SIG-M5 treated with dmso at 0.1 percent for 504 hours (cell line): ENCODE data around the gene BOK.
"Not testable (repeated sequence)": the region's sequence is repeated elsewhere in the genome, so short reads cannot be mapped to it uniquely, and the experiment has no call there.

ENCODE experiments used
- DNase-seq: peaks from one replicate; lab custom pipeline; 2025; ENCODE audit not compliant: unreplicated experiment; lab: John Stamatoyannopoulos, UW

BOK gene

GRCh38 chr2:241558532-241559322, at the start of gene BOK:
BOK (plus strand) TSS chr2:241558745; CDS start chr2:241559484, 739 bp downstream.
- DNase-seq = no peak

GRCh38 chr2:241509155-241509784, 49.3 kb upstream of the BOK start:
- no peak for DNase-seq

GRCh38 chr2:241511091-241511741, 47.3 kb upstream of the BOK start:
- no peak for DNase-seq

- no peak for DNase-seq
Observed at GRCh38 chr2:241514553-241514952, 44.0 kb upstream of the BOK start.

GRCh38 chr2:241514986-241515737, 43.4 kb upstream of the BOK start:
- no peak for DNase-seq

GRCh38 chr2:241516520-241516965, 42.0 kb upstream of the BOK start:
- DNase-seq = no peak

- DNase-seq = no peak
Observed at GRCh38 chr2:241517297-241517696, 41.2 kb upstream of the BOK start.

- DNase-seq = no peak
Observed at GRCh38 chr2:241519669-241520068, 38.9 kb upstream of the BOK start.

GRCh38 chr2:241522477-241522876, 36.1 kb upstream of the BOK start:
- DNase-seq = no peak

GRCh38 chr2:241525818-241526780, 32.4 kb upstream of the BOK start:
- DNase-seq = not testable (repeated sequence)

GRCh38 chr2:241530571-241530970, 28.0 kb upstream of the BOK start:
- DNase-seq = no peak

- DNase-seq = no peak
Observed at GRCh38 chr2:241531161-241531722, 27.3 kb upstream of the BOK start.

GRCh38 chr2:241532168-241532567, 26.4 kb upstream of the BOK start:
- DNase-seq = no peak

GRCh38 chr2:241532733-241533601, 25.6 kb upstream of the BOK start:
- no peak for DNase-seq

- DNase-seq = no peak
Observed at GRCh38 chr2:241534293-241534692, 24.3 kb upstream of the BOK start.

- no peak for DNase-seq
Observed at GRCh38 chr2:241534701-241535375, 23.7 kb upstream of the BOK start.

GRCh38 chr2:241535871-241536655, 22.5 kb upstream of the BOK start:
- no peak for DNase-seq
